RWPE1 (cell line): ENCODE results near the gene MAPK13.

Source experiments
- CTCF ChIA-PET: fragments of 350-600 bp; sonication (Branson Sonifier 250); formaldehyde crosslinking; extraction: SDS; loops from one replicate; lab custom pipeline; 2021; lab: Yijun Ruan, JAX
- POLR2A ChIA-PET: fragments of 400-600 bp; formaldehyde crosslinking; extraction: SDS; loops from one replicate; lab custom pipeline; 2020; ENCODE audit warnings: antibody characterized with exemption; ENCODE audit not compliant: low non-redundant PET; lab: Yijun Ruan, JAX
- DNase-seq: peaks from one replicate; pipeline ENCODE4 v3.0.0; 2012; ENCODE audit warnings: low spot score
- H3K27ac ChIP-seq: fragments of 450-650 bp; 2 replicates; pipeline ENCODE4 v1.5.1; 2017
- TF ChIP-seq, protein P1 (sequence below): fragments of 450-650 bp; conservative IDR thresholded peaks from 2 replicates; pipeline ENCODE4 v1.5.1; 2017; ENCODE audit warnings: low read depth, mild to moderate bottlenecking

MAPK13 gene

GRCh38 chr6:36171573-36171972 is 41.3 kb downstream of the MAPK13 start:
- no peak for DNase-seq
- CTCF ChIA-PET = no interaction called here

DNA sequence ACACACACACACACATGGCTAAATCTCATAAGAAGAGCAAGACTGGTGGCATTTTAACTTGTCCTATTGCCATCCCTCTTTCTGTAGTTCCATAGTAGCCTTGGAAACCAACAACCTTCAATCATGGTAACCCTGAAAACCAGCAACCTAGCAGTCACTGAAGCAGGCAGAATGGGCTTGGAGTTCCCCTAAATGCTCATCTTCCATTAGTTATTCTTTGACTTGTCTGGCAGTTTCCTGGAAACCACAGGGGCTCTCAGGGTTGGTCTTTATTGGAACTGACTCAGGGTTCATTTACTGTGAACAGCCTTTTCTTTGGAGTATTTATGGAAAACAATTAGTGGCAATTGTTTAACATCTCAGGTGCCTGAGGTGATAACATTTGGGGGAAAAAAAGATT is 46.9 kb downstream of the MAPK13 start:
- TF ChIP-seq, protein P1, sequence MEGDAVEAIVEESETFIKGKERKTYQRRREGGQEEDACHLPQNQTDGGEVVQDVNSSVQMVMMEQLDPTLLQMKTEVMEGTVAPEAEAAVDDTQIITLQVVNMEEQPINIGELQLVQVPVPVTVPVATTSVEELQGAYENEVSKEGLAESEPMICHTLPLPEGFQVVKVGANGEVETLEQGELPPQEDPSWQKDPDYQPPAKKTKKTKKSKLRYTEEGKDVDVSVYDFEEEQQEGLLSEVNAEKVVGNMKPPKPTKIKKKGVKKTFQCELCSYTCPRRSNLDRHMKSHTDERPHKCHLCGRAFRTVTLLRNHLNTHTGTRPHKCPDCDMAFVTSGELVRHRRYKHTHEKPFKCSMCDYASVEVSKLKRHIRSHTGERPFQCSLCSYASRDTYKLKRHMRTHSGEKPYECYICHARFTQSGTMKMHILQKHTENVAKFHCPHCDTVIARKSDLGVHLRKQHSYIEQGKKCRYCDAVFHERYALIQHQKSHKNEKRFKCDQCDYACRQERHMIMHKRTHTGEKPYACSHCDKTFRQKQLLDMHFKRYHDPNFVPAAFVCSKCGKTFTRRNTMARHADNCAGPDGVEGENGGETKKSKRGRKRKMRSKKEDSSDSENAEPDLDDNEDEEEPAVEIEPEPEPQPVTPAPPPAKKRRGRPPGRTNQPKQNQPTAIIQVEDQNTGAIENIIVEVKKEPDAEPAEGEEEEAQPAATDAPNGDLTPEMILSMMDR = no peak
- no peak for DNase-seq
- H3K27ac ChIP-seq = no peak overlapping the region
- POLR2A ChIA-PET = no interaction called here
- CTCF ChIA-PET = no interaction called here

More at GRCh38 chr6:36171573-36171972, 41.3 kb downstream of the MAPK13 start:
- TF ChIP-seq, protein P1 = no peak
- no peak overlapping the region for H3K27ac ChIP-seq
- POLR2A ChIA-PET = no interaction called here

DNA sequence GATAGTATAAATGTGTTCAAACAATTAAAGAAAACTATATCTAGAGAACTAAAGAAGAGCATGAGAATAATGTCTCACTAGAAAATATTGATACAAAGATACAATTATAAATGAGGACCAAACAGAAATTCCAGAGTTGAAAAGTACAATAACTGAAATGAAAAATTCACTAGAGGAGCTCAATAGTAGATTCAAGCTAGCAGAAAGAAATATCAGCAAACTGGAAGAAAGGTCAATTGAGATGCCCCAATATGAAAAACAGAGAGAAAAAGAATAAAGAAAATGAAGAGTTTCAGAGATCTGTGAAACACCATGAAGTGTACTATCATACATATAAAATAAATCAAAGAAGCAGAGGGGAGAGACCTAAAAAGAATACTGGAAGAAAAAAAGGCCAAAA is 48.2 kb downstream of the MAPK13 start:
- ChIA-PET CTCF (interaction anchor here (0.6 kb wide), 1 partner anchor 98 kb away, joined by 3 read pairs; no protein-coding TSS in a partner anchor), POLR2A (no interaction called here)
- TF ChIP-seq, protein P1 = no peak
- no peak for DNase-seq
- H3K27ac ChIP-seq = no peak overlapping the region

DNA sequence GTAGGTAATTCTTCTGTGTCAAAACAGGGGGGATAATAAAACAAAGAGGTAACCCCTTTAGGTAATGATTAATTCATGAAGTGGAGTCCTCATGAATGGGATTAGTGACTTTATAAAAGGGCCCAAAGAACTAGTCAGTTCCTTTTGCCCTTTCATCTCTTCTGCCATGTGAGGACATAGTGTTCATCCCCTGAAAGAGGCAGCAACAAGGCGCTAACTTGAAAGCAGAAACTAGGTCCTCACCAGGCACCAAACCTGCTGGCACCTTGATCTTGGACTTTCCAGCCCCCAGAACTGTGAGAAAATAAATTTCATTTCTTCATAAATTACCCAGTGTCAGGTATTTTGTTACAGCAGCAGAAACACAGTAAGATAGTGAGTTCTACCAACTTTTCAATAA is 49.8 kb downstream of the MAPK13 start:
- DNase-seq = no peak
- TF ChIP-seq, protein P1 = no peak
- POLR2A ChIA-PET = no interaction called here
- CTCF ChIA-PET = no interaction called here
- no peak overlapping the region for H3K27ac ChIP-seq

GRCh38 chr6:36184311-36184710 is 54.0 kb downstream of the MAPK13 start:
- POLR2A ChIA-PET = no interaction called here
- TF ChIP-seq, protein P1 = no peak
- CTCF ChIA-PET = no interaction called here
- DNase-seq = no peak
- H3K27ac ChIP-seq = no peak overlapping the region

GRCh38 chr6:36186199-36186598 is 55.9 kb downstream of the MAPK13 start:
- no peak for DNase-seq
- TF ChIP-seq, protein P1 = no peak
- ChIA-PET POLR2A (no interaction called here), CTCF (no interaction called here)
- no peak overlapping the region for H3K27ac ChIP-seq
